GM19452 (cell line): Measurements from ENCODE around the gene ADO.
A peak's percentile ranks its signal among the peaks of the same experiment; 100 is the strongest.

ENCODE experiments used
- ATAC-seq: cut with Tn5 transposase; IDR thresholded peaks from one replicate; pipeline ENCODE4 v1.9.1; 2021; ENCODE audit not compliant: unreplicated experiment

The ADO gene

GRCh38 chr10:62817121-62817765, 12.7 kb downstream of the ADO start:
- ATAC-seq: peak; percentile 15

- ATAC-seq: peak; percentile 37
Observed at GRCh38 chr10:62817766-62818425, 13.4 kb downstream of the ADO start.

- ATAC-seq: no peak
Observed at GRCh38 chr10:62818426-62819011, 14.0 kb downstream of the ADO start.

- no peak for ATAC-seq
Observed at GRCh38 chr10:62819141-62819920, 14.8 kb downstream of the ADO start.

- ATAC-seq: no peak
Observed at GRCh38 chr10:62820586-62820985, 16.1 kb downstream of the ADO start.

- no peak for ATAC-seq
Observed at GRCh38 chr10:62826273-62826672, 21.8 kb downstream of the ADO start.

GRCh38 chr10:62829622-62830021, 25.1 kb downstream of the ADO start:
- ATAC-seq: no peak

- no peak for ATAC-seq
Observed at GRCh38 chr10:62830679-62831078, 26.2 kb downstream of the ADO start.

- ATAC-seq: no peak
Observed at GRCh38 chr10:62831346-62831745, 26.8 kb downstream of the ADO start.

- ATAC-seq: no peak
Observed at GRCh38 chr10:62839590-62839989, 35.1 kb downstream of the ADO start.

- ATAC-seq: peak; percentile 81
Observed at GRCh38 chr10:62842983-62843382, 38.5 kb downstream of the ADO start.

GRCh38 chr10:62843600-62843999, 39.1 kb downstream of the ADO start:
- no peak for ATAC-seq

GRCh38 chr10:62844280-62845011, 39.9 kb downstream of the ADO start:
- ATAC-seq: no peak

- no peak for ATAC-seq
Observed at GRCh38 chr10:62847433-62847832, 42.9 kb downstream of the ADO start.

GRCh38 chr10:62850646-62851045, 46.1 kb downstream of the ADO start:
- no peak for ATAC-seq

GRCh38 chr10:62851442-62851841, 46.9 kb downstream of the ADO start:
- no peak for ATAC-seq

- peak; percentile 66 for ATAC-seq
Observed at GRCh38 chr10:62852961-62853702, 48.6 kb downstream of the ADO start.

GRCh38 chr10:62853710-62854109, 49.2 kb downstream of the ADO start:
- ATAC-seq: no peak

GRCh38 chr10:62856021-62856420, 51.5 kb downstream of the ADO start:
- no peak for ATAC-seq
